Pancreas (tissue), 10 donors: Measurements from ENCODE around the gene GCSAM. TPM values are rescaled to one million over a fixed set of nuclear protein-coding genes. Genes with fewer than 3 reads are reported as not detected.

ENCODE experiments used
- ATAC-seq, 4 donors: fragments of 200-7000 bp; cut with Tn5 transposase; one replicate each; pipeline versions ENCODE4 v1.8.0 to v1.9.1; 2020; ENCODE audit warnings: mild to moderate bottlenecking in 4 of 4, moderate library complexity in 4 of 4
- DNase-seq, 6 donors: peaks; one replicate each; pipeline ENCODE4 v3.0.0-alpha.2; 2020
- FAIRE-seq: peaks from 2 replicates; lab custom pipeline; 2012; peaks lifted over from hg19 to GRCh38; lab: Jason Lieb, UNC
- H3K27ac ChIP-seq, 4 donors: fragments of 200-600 bp; sonication (generic); 1 replicate in 3 of 4; 2 replicates in 1 of 4; pipeline versions ENCODE4 v1.5.0 to v1.8.0; 2020
- H3K27me3 ChIP-seq, 4 donors: fragments of 200-600 bp; one replicate each; pipeline ENCODE4 v1.8.0; 2021
- H3K36me3 ChIP-seq, 3 donors: fragments of 200-600 bp; sonication (generic) in 1 of 3; one replicate each; pipeline versions ENCODE4 v1.5.0 to v1.8.0; 2020 to 2021
- H3K4me1 ChIP-seq, 3 donors: fragments of 200-600 bp; one replicate each; pipeline ENCODE4 v1.8.0; 2021
- H3K4me3 ChIP-seq, 4 donors: fragments of 200-600 bp; sonication (generic) in 2 of 4; one replicate each; pipeline versions ENCODE4 v1.5.0 to v1.8.0; 2020 to 2021
- H3K9me3 ChIP-seq, 4 donors: fragments of 200-600 bp; one replicate each; pipeline ENCODE4 v1.8.0; 2021
- WGBS, 2 donors: extraction: QIAGEN DNeasy Blood & Tissue Kit; methylation state at CpG; one replicate each; pipeline ENCODE4 v1.1.7; 2013; 5-methylcytosine and 5-hydroxymethylcytosine counted together
- intact Hi-C, 3 donors: fragments of 100-400 bp; cut with DNase I; formaldehyde crosslinking; loops; one replicate each; pipeline versions ENCODE4 v1.11.1 to v1.14.2; 2022
- polyA plus RNA-seq, 2 donors: library from polyadenylated mRNA; stranded (reverse); fragments of 200-250 nt; gene quantifications; one replicate each; pipeline ENCODE4 v1.2.3, GENCODE V29; 2013
- total RNA-seq, 6 donors: library from RNA; stranded (reverse); fragmentation: NEBNext Ultra II Directional in 4 of 6; extraction: Animal tissue kit (Norgen Biotek cat#: 25700) in 4 of 6; gene quantifications; one replicate each; pipeline versions ENCODE4 v1.2.1 to v1.2.4, GENCODE V29; 2021 to 2023
- TF ChIP-seq, protein P1 (sequence below), 4 donors: fragments of 200-600 bp; sonication (generic) in 3 of 4; IDR thresholded peaks; one replicate each; pipeline versions ENCODE4 v1.5.0 to v1.8.0; 2021; ENCODE audit warnings: antibody characterized with exemption in 4 of 4
- donor health status: healthy with polysubstance abuse.
- donor health status: DM: no; HTN: no; CAD: no; lungs with moderate emphysema.
- donor health status: DM: no; HTN: no; CAD: no.
- donor health status: control.
- donor health status: control.
- donor health status: Bipolar disorder and iron deficiency.
- donor health status: DM: yes; HTN: yes; CAD: no.
- donor health status: DM: no; HTN: no; CAD: no.
- donor health status: DM: no; HTN: no; CAD: no.
- donor health status: DM: yes; HTN: yes; CAD: no.

Gene GCSAM
- total and polyA plus RNA-seq, 8 donors = 0.07 to 0.28 (median 0.25) TPM; not detected in 5

DNA sequence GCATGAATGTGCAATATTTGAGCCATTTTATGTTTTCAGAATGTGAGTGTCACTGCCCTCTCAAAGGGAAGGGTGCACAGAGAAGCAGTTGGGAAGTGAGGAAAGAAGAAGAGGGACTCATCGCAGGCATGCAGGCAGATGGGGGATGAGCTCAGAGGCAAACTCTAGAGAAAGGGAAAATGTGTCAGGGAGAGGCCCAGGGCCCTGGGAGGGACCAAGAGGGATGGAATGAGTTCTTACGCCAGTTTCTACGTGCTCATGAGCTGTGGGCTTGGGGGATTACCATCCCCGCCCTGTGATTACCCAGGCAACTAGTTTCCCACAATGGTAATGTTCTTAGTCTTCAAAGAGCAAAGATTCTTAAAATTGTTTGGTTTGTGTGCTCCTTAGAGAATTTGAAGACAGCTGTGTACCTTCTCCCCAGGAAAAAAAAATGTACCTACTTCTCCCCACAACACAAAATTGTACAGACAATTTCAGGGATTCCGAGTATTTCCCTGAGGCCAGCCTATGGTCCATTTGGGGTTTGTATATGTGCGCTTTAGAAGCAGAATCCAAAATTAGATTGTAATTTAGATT lies 17.8 kb downstream of the GCSAM start:
- Histone ChIP-seq H3K27ac (no peak overlapping the region), H3K27me3 (no peaks in the 10 kb centered on the region), H3K36me3 (peaks cover 0 to 33% (median 0%) of the 10 kb centered on the region in 3 donors), H3K4me3 (no peak overlapping the region), H3K9me3 (no peaks in the 10 kb centered on the region), H3K4me1 (no peaks in the 10 kb centered on the region)
- DNase-seq (no peak), ATAC-seq (no peak), FAIRE-seq (no peak)
- WGBS, 2 donors = 92% methylated on average over 6 of the region's 6 CpGs
- intact Hi-C loops = no loop called here
- TF ChIP-seq, protein P1, sequence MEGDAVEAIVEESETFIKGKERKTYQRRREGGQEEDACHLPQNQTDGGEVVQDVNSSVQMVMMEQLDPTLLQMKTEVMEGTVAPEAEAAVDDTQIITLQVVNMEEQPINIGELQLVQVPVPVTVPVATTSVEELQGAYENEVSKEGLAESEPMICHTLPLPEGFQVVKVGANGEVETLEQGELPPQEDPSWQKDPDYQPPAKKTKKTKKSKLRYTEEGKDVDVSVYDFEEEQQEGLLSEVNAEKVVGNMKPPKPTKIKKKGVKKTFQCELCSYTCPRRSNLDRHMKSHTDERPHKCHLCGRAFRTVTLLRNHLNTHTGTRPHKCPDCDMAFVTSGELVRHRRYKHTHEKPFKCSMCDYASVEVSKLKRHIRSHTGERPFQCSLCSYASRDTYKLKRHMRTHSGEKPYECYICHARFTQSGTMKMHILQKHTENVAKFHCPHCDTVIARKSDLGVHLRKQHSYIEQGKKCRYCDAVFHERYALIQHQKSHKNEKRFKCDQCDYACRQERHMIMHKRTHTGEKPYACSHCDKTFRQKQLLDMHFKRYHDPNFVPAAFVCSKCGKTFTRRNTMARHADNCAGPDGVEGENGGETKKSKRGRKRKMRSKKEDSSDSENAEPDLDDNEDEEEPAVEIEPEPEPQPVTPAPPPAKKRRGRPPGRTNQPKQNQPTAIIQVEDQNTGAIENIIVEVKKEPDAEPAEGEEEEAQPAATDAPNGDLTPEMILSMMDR (IDR thresholded peaks at IDR 0.05) = no peak

DNA sequence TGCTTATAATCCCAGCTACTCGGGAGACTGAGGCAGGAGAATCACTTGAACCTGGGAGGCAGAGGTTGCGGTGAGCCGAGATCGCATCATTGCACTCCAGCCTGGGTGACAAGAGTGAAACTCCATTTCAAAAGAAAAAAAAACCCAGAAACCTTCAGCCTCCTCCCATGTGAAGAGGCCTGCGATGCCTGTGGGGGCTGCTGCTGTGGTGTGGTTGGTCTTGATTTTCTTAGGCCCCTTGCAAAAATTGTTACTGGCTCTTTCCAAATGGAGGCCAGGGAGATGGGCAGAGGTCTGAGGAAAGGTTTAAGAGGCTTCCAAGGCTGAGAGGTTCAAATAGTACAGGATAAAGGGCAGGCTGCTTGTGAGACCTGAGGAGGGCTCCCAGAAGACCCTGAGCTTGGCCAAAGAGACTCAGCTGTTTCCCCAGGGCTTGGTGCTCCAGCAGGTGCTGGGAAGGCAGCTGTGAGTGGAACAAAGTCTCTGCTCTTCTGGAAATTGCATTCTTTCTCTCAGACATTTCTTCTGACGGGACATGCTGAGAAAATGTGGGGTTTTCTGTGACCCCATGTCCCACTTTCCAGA lies 18.4 kb downstream of the GCSAM start:
- H3K4me3 ChIP-seq = no peak overlapping the region
- TF ChIP-seq, protein P1 (IDR thresholded peaks at IDR 0.05) = no peak
- H3K4me1 ChIP-seq = no peaks in the 10 kb centered on the region
- intact Hi-C loops = no loop called here
- WGBS, 2 donors = 94 to 98% methylated on average over 6 of the region's 6 CpGs
- no peaks in the 10 kb centered on the region for H3K9me3 ChIP-seq
- H3K36me3 ChIP-seq = peaks cover 0 to 35% (median 0%) of the 10 kb centered on the region in 3 donors
- ATAC-seq (no peak), FAIRE-seq (no peak), DNase-seq (no peak)
- no peak overlapping the region for H3K27ac ChIP-seq
- no peaks in the 10 kb centered on the region for H3K27me3 ChIP-seq

DNA sequence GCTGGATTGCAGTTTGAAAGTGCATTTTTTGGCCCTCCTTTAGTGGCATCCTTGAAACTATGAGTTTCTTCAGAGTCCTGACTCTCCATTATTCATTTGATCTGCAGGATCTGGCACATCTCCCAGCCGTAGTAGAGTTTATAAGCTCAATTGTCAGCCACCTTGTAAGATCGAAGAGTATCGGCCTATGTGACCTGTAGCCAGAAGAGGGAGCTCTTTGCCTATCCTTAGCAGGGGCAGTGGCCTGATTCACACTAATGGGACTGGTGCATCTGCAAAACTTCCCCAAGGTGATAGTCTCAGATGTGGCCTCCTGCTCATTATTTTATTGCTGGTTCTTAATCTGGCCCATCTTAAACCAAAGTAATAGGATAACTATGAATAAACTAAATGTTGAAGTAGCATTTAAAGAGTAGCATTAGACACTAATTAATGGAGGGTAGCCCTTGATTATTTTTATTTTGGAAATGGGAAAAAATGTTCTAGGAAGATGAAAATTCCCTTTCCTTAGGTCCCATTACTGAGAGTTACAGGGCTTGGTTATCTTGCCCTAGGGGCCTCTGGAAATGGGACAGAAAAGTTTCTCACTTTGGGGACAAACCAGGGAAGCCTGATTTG lies 21.2 kb downstream of the GCSAM start:
- no peaks in the 10 kb centered on the region for H3K9me3 ChIP-seq
- H3K4me3 ChIP-seq = no peak overlapping the region
- TF ChIP-seq, protein P1 (IDR thresholded peaks at IDR 0.05) = peak; percentile 19 to 59 (median 40)
- H3K27me3 ChIP-seq = no peaks in the 10 kb centered on the region
- H3K27ac ChIP-seq = no peak overlapping the region
- peak; percentile 67 to 94 (median 87) for ATAC-seq
- FAIRE-seq = no peak
- DNase-seq = peak in 3 of 6 donors; percentile 22 to 56 (median 34)
- WGBS, 2 donors = 26 to 32% methylated on average over 3 of the region's 3 CpGs
- no peaks in the 10 kb centered on the region for H3K4me1 ChIP-seq
- intact Hi-C loops = no loop called here
- H3K36me3 ChIP-seq = peaks cover 0 to 26% (median 0%) of the 10 kb centered on the region in 3 donors

DNA sequence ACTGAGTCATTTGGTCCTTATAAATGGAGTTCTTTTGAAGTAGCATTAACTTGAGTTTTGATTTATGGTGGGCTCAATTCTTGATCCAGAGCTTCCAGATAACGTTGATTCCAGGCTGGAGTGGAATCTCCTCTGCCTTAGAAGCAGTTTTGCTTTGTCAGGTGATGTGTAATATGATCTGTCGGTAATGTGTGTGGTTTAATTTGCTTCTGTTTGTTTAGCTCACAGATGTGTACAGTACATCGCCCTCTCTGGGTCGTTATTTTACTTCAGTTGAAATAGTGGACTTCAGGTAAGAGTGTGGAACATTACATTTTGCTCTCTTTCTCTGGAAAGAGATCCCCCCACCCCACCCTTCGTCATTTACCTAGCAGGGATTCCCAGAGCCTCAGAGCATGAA lies 23.7 kb downstream of the GCSAM start:
- H3K27ac ChIP-seq = no peak overlapping the region
- peak in 3 of 4 donors; percentile 53 to 60 (median 60) for ATAC-seq

More for the DNA sequence above, 23.7 kb downstream of the GCSAM start:
- H3K36me3 ChIP-seq = peaks cover 0 to 15% (median 0%) of the 10 kb centered on the region in 3 donors
- H3K9me3 ChIP-seq = no peaks in the 10 kb centered on the region
- FAIRE-seq (no peak), DNase-seq (no peak)
- no peaks in the 10 kb centered on the region for H3K27me3 ChIP-seq
- no peaks in the 10 kb centered on the region for H3K4me1 ChIP-seq
- TF ChIP-seq, protein P1 (IDR thresholded peaks at IDR 0.05) = no peak
- intact Hi-C loops = no loop called here
- no peak overlapping the region for H3K4me3 ChIP-seq
- 36 to 39% methylated on average over 5 of the region's 5 CpGs for WGBS, 2 donors
